Loucy (cell line): ENCODE measurements around the gene MATCAP1.

Source experiments
- H2AFZ ChIP-seq: fragments of 200-600 bp; sonication (generic); 2 replicates; pipeline ENCODE4 v1.6.0; 2016; ENCODE audit warnings: antibody characterized with exemption, mild to moderate bottlenecking, low read length, moderate library complexity
- H3F3A ChIP-seq: fragments of 200-600 bp; 2 replicates; pipeline ENCODE4 v1.6.0; 2016; ENCODE audit warnings: antibody characterized with exemption, low read depth, mild to moderate bottlenecking
- H3K27me3 ChIP-seq: fragments of 200-600 bp; sonication (generic); 2 replicates; pipeline ENCODE4 v1.6.1; 2014; ENCODE audit warnings: low read length, mild to moderate bottlenecking; ENCODE audit not compliant: insufficient read depth, poor library complexity, severe bottlenecking
- H3K36me3 ChIP-seq: fragments of 200-600 bp; sonication (generic); 2 replicates; pipeline ENCODE4 v1.6.1; 2016; ENCODE audit warnings: low read length; ENCODE audit not compliant: insufficient read depth
- H3K4me1 ChIP-seq: fragments of 200-600 bp; sonication (generic); 2 replicates; pipeline ENCODE4 v1.5.1; 2014; ENCODE audit warnings: low read length, mild to moderate bottlenecking; ENCODE audit not compliant: insufficient read depth, poor library complexity, severe bottlenecking
- H3K4me2 ChIP-seq: fragments of 200-600 bp; sonication (generic); 2 replicates; pipeline ENCODE4 v1.6.0; 2014; ENCODE audit warnings: antibody characterized with exemption, low read length, low read depth, mild to moderate bottlenecking; ENCODE audit not compliant: poor library complexity, severe bottlenecking
- H3K4me3 ChIP-seq: fragments of 200-600 bp; sonication (generic); 2 replicates; pipeline ENCODE4 v1.5.1; 2014; ENCODE audit warnings: low read length, mild to moderate bottlenecking, mixed read lengths; ENCODE audit not compliant: poor library complexity, severe bottlenecking
- H3K79me2 ChIP-seq: fragments of 200-600 bp; sonication (generic); 2 replicates; pipeline ENCODE4 v1.6.1; 2014; ENCODE audit warnings: low read length; ENCODE audit not compliant: insufficient read depth
- H3K9ac ChIP-seq: fragments of 200-600 bp; sonication (generic); 2 replicates; pipeline ENCODE4 v1.6.0; 2014; ENCODE audit warnings: mild to moderate bottlenecking, low read depth, low read length, moderate library complexity; ENCODE audit not compliant: poor library complexity, severe bottlenecking
- H3K9me2 ChIP-seq: fragments of 200-600 bp; sonication (generic); replicated peaks from 2 replicates; pipeline ENCODE4 v1.6.1; 2016; ENCODE audit warnings: low read depth, low read length, mixed read lengths
- H3K9me3 ChIP-seq: fragments of 200-600 bp; sonication (generic); 2 replicates; pipeline ENCODE4 v1.6.1; 2014; ENCODE audit warnings: mild to moderate bottlenecking, antibody characterized with exemption, low read length, low read depth; ENCODE audit not compliant: insufficient read depth
- H4K20me1 ChIP-seq: fragments of 200-600 bp; sonication (generic); 2 replicates; pipeline ENCODE4 v1.6.0; 2014; ENCODE audit warnings: antibody characterized with exemption, low read length, mild to moderate bottlenecking; ENCODE audit not compliant: insufficient read depth, poor library complexity, severe bottlenecking
- EZH2phosphoT487 ChIP-seq: fragments of 200-600 bp; IDR thresholded peaks from 2 replicates; pipeline ENCODE4 v1.6.1; 2018; ENCODE audit warnings: antibody characterized with exemption, mild to moderate bottlenecking, moderate library complexity, borderline replicate concordance
- TF ChIP-seq, protein P1 (sequence below): fragments of 200-600 bp; sonication (generic); conservative IDR thresholded peaks from 2 replicates; pipeline ENCODE4 v1.5.1; 2014; ENCODE audit warnings: mild to moderate bottlenecking, antibody characterized with exemption, low read length

Gene MATCAP1

DNA sequence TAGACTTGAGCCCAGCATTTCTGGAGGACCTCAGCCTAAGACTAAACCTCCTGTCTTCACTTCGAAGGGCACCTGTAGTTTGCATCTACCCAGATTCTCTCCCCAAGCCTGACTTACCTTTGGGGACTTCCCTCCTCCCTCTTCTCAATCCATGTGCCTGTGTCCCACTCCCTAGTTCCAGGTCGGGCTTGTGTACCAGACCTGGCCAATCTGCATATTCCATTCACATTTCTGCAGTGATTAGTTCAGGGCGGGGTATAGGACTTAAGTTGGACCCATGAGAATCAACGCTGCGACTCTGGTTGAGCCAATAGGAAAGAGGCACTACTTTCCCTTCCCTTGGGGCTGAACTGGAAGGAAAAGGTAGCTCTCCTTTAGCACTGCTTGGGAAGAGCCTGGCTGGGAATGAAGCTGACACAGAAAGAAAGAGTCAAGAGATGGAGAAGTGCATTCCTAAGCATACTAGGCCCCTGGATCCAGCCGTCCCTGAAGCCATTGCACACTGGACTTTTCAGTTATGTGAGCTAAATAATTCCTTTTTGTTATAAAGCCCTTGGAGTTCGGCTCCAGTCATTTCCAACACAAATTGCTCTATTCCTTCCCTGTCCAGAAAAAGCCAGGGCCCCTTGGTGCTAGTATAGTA is 26.5 kb downstream of the MATCAP1 start:
- TF ChIP-seq, protein P1, sequence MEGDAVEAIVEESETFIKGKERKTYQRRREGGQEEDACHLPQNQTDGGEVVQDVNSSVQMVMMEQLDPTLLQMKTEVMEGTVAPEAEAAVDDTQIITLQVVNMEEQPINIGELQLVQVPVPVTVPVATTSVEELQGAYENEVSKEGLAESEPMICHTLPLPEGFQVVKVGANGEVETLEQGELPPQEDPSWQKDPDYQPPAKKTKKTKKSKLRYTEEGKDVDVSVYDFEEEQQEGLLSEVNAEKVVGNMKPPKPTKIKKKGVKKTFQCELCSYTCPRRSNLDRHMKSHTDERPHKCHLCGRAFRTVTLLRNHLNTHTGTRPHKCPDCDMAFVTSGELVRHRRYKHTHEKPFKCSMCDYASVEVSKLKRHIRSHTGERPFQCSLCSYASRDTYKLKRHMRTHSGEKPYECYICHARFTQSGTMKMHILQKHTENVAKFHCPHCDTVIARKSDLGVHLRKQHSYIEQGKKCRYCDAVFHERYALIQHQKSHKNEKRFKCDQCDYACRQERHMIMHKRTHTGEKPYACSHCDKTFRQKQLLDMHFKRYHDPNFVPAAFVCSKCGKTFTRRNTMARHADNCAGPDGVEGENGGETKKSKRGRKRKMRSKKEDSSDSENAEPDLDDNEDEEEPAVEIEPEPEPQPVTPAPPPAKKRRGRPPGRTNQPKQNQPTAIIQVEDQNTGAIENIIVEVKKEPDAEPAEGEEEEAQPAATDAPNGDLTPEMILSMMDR = no peak
- Histone ChIP-seq H3K4me1 (peaks cover 14% of the 10 kb centered on the region), H3K4me2 (no peak overlapping the region), H3K36me3 (no peaks in the 10 kb centered on the region), H4K20me1 (peaks cover 6% of the 10 kb centered on the region), H3K4me3 (no peak overlapping the region), H3K27me3 (no peaks in the 10 kb centered on the region), H3F3A (no peaks in the 10 kb centered on the region), H3K9me2 (no peaks in the 10 kb centered on the region), H2AFZ (no peak overlapping the region), H3K9ac (no peak overlapping the region), H3K9me3 (no peaks in the 10 kb centered on the region), H3K79me2 (peaks cover 5% of the 10 kb centered on the region; the same call in 1 of the 2 replicates)

DNA sequence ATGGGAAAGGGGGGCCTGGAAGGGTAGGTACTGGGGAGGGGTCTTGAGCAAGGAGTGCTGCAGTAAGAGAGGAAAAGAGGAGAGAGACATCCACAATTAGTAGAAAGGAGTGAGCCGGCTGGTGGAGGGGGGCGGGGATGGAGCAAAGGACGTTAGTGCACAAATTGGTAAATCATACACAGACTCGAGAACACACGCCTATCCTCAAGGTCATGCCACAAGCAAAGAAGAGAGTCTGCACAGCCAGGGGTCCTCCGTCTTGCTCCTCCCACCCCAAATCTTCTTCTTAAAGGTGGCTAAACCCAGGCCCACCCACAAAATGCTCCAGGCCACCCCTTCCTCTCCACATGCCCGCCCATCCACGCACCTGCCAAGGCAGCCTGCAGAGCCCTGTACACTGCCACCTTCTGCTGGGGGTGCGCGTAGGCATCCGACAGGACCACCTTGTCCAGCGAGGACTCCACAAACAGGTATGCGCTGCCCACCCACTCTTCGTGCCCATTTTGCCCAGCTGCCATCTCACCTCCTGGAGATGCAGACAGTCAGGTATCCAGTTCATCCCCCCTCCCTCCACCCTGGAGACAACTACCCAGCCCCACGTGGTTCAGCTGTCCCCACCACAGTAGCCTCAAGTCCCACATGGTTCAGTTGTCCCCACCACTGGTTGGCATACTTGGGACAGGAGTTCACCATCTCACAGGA is 27.5 kb downstream of the MATCAP1 start:
- TF ChIP-seq, protein P1 = 0 out of 2 replicates have a peak, but pooled peaks have one; percentile 23
- no peak for TF ChIP-seq EZH2phosphoT487
- Histone ChIP-seq H3F3A (no peaks in the 10 kb centered on the region), H2AFZ (no peak overlapping the region), H3K36me3 (no peaks in the 10 kb centered on the region), H3K4me3 (no peak overlapping the region), H3K79me2 (peaks cover 5% of the 10 kb centered on the region; the same call in 1 of the 2 replicates), H3K9me3 (no peaks in the 10 kb centered on the region), H3K27me3 (no peaks in the 10 kb centered on the region), H4K20me1 (peaks cover 6% of the 10 kb centered on the region), H3K4me2 (no peak overlapping the region), H3K4me1 (peaks cover 14% of the 10 kb centered on the region), H3K9me2 (no peaks in the 10 kb centered on the region), H3K9ac (no peak overlapping the region)

- Histone ChIP-seq H2AFZ (no peak overlapping the region), H3K4me3 (no peak overlapping the region), H3K4me2 (peak overlapping the region; percentile 52), H3K4me1 (peaks cover 14% of the 10 kb centered on the region), H4K20me1 (peaks cover 6% of the 10 kb centered on the region), H3K36me3 (no peaks in the 10 kb centered on the region), H3K9me2 (no peaks in the 10 kb centered on the region), H3K79me2 (peaks cover 5% of the 10 kb centered on the region; the same call in 1 of the 2 replicates), H3K9ac (no peak overlapping the region), H3K27me3 (no peaks in the 10 kb centered on the region), H3K9me3 (no peaks in the 10 kb centered on the region), H3F3A (no peaks in the 10 kb centered on the region)
- no peak for TF ChIP-seq EZH2phosphoT487
- TF ChIP-seq, protein P1 = peak; percentile 77
Observed at GRCh38 chr16:67155295-67156142, 28.2 kb downstream of the MATCAP1 start.
